Uterus (tissue), 4 donors: Measurements from ENCODE around the gene SLC9A8. TPM values are rescaled to one million over a fixed set of nuclear protein-coding genes. Genes with fewer than 3 reads are reported as not detected.
A peak's percentile ranks its signal among the peaks of the same experiment; 100 is the strongest.

Experiments
- DNase-seq, 2 donors: peaks; one replicate each; pipeline ENCODE4 v3.0.0-alpha.2; 2019 to 2020
- H3K27ac ChIP-seq, 2 donors: fragments of 200-600 bp; sonication (generic); 1 replicate in 1 of 2; 2 replicates in 1 of 2; pipeline ENCODE4 v1.5.1; 2016 to 2018
- H3K27me3 ChIP-seq, 2 donors: fragments of 200-600 bp; sonication (generic); one replicate each; pipeline ENCODE4 v1.5.1; 2018 to 2019; ENCODE audit warnings: control low read depth in 1 of 2
- H3K36me3 ChIP-seq, 2 donors: fragments of 200-600 bp; sonication (generic); one replicate each; pipeline ENCODE4 v1.5.1; 2019; ENCODE audit warnings: control low read depth in 1 of 2
- H3K4me1 ChIP-seq, 2 donors: fragments of 200-600 bp; sonication (generic); one replicate each; pipeline ENCODE4 v1.5.1; 2018 to 2019; ENCODE audit warnings: control low read depth in 1 of 2
- H3K4me3 ChIP-seq, 2 donors: fragments of 200-600 bp; sonication (generic); 1 replicate in 1 of 2; 2 replicates in 1 of 2; pipeline ENCODE4 v1.5.1; 2018 to 2019; ENCODE audit warnings: mild to moderate bottlenecking in 1 of 2
- H3K9me3 ChIP-seq, 2 donors: fragments of 200-600 bp; sonication (generic); one replicate each; pipeline ENCODE4 v1.5.1; 2019; ENCODE audit warnings: control low read depth in 1 of 2
- CTCF ChIP-seq, 4 experiments: fragments of 200-600 bp in 2 of 4; fragments of 450-650 bp in 2 of 4; sonication (generic) in 2 of 4; IDR thresholded peaks; one replicate each; pipeline ENCODE4 v1.5.1; 2016 to 2019; ENCODE audit warnings: antibody characterized with exemption in 4 of 4, mild to moderate bottlenecking in 2 of 4, moderate library complexity in 1 of 4
- POLR2A ChIP-seq, 2 donors: fragments of 450-650 bp; IDR thresholded peaks; one replicate each; pipeline ENCODE4 v1.6.1; 2016; ENCODE audit warnings: antibody characterized with exemption in 2 of 2, mild to moderate bottlenecking in 1 of 2, moderate library complexity in 1 of 2
- intact Hi-C: fragments of 100-400 bp; cut with DNase I; formaldehyde crosslinking; loops from one replicate; pipeline ENCODE4 v1.15.1; 2023; ENCODE audit warnings: low total_unique reads
- total RNA-seq, 4 donors: library from RNA; depleted of rRNA in 3 of 4; stranded (reverse); fragments of >200 nt in 3 of 4; gene quantifications; one replicate each; pipeline versions ENCODE4 v1.1.0 to v1.2.4, GENCODE V29; 2014 to 2023
- donor health status: DM: yes; HTN: yes; CAD: no.

The SLC9A8 gene
- total RNA-seq, 4 donors from 2014 or later: 1.3 to 12.8 (median 4.3) TPM

- TF ChIP-seq CTCF (IDR thresholded peaks at IDR 0.05): no peak
- no peak for TF ChIP-seq POLR2A (IDR thresholded peaks at IDR 0.05)
- H3K9me3 ChIP-seq: no peaks in the 10 kb centered on the region
- no peaks in the 10 kb centered on the region for H3K27me3 ChIP-seq
- H3K36me3 ChIP-seq: no peaks in the 10 kb centered on the region
- peak overlapping the region; percentile 98 to 100 for H3K27ac ChIP-seq
- intact Hi-C loops: no loop called here
- peaks cover 3 to 10% of the 10 kb centered on the region in 2 donors for H3K4me1 ChIP-seq
- DNase-seq: no peak
- H3K4me3 ChIP-seq: peak overlapping the region; percentile 79 to 85
These were observed 102.4 kb downstream of the SLC9A8 start for GRCh38 chr20:49915118-49915379.

- H3K4me1 ChIP-seq: peaks cover 3 to 10% of the 10 kb centered on the region in 2 donors
- intact Hi-C loops: no loop called here
These were observed 102.9 kb downstream of the SLC9A8 start, which contains the start of gene SPATA2 for GRCh38 chr20:49915380-49916145. Gene SPATA2, minus strand, starts transcription at chr20:49915529. Its CDS starts 7,039 bp downstream, at chr20:49908490.

GRCh38 chr20:49916146-49917002 is 103.7 kb downstream of the SLC9A8 start:
- intact Hi-C loops: no loop called here
- TF ChIP-seq CTCF (IDR thresholded peaks at IDR 0.05) (no peak), POLR2A (IDR thresholded peaks at IDR 0.05) (no peak)
- Histone ChIP-seq H3K27ac (peak overlapping the region; percentile 98 to 100), H3K4me1 (peaks cover 3 to 10% of the 10 kb centered on the region in 2 donors), H3K4me3 (peak overlapping the region; percentile 79 to 85), H3K36me3 (no peaks in the 10 kb centered on the region), H3K9me3 (no peaks in the 10 kb centered on the region), H3K27me3 (no peaks in the 10 kb centered on the region)
- no peak for DNase-seq

More at GRCh38 chr20:49915380-49916145, 102.9 kb downstream of the SLC9A8 start, which contains the start of gene SPATA2:
- H3K27ac ChIP-seq: peak within 1 kb of the TSS; percentile 98 to 100
- H3K36me3 ChIP-seq: no peaks in the 10 kb centered on the region
- DNase-seq: peak; percentile 93 to 97
- H3K27me3 ChIP-seq: no peaks in the 10 kb centered on the region
- H3K4me3 ChIP-seq: peak within 1 kb of the TSS; percentile 79 to 85
- H3K9me3 ChIP-seq: no peaks in the 10 kb centered on the region
- no peak for TF ChIP-seq CTCF (IDR thresholded peaks at IDR 0.05)
- TF ChIP-seq POLR2A (IDR thresholded peaks at IDR 0.05): peak in 1 of 2 donors; percentile 70

- H3K4me3 ChIP-seq: no peak overlapping the region
- H3K27me3 ChIP-seq: no peaks in the 10 kb centered on the region
- intact Hi-C loops: no loop called here
- H3K4me1 ChIP-seq: peaks cover 3 to 9% of the 10 kb centered on the region in 2 donors
- H3K36me3 ChIP-seq: no peaks in the 10 kb centered on the region
- H3K9me3 ChIP-seq: no peaks in the 10 kb centered on the region
- no peak overlapping the region for H3K27ac ChIP-seq
- DNase-seq: no peak
- TF ChIP-seq POLR2A (IDR thresholded peaks at IDR 0.05): no peak
These were observed 105.8 kb downstream of the SLC9A8 start for GRCh38 chr20:49918446-49918845.

GRCh38 chr20:49919009-49919408 is 106.4 kb downstream of the SLC9A8 start:
- no peak for DNase-seq
- Histone ChIP-seq H3K4me1 (peaks cover 1 to 3% of the 10 kb centered on the region in 2 donors), H3K9me3 (no peaks in the 10 kb centered on the region), H3K36me3 (no peaks in the 10 kb centered on the region), H3K27me3 (no peaks in the 10 kb centered on the region), H3K4me3 (no peak overlapping the region), H3K27ac (no peak overlapping the region)
- TF ChIP-seq CTCF (IDR thresholded peaks at IDR 0.05) (no peak), POLR2A (IDR thresholded peaks at IDR 0.05) (no peak)
- intact Hi-C loops: no loop called here
